Ishikawa (cell line): ENCODE data around the gene PTPN5.

Source experiments
- CEBPB ChIP-seq: IDR thresholded peaks from 2 replicates; pipeline ENCODE4 v1.6.1; 2012
- CREB1 ChIP-seq: IDR thresholded peaks from 2 replicates; pipeline ENCODE4 v1.6.1; 2012; ENCODE audit warnings: low read depth
- EGR1 ChIP-seq: IDR thresholded peaks from 2 replicates; pipeline ENCODE4 v1.6.1; 2012
- EP300 ChIP-seq: IDR thresholded peaks from 2 replicates; pipeline ENCODE4 v1.6.1; 2012; ENCODE audit warnings: borderline replicate concordance
- MAX ChIP-seq: IDR thresholded peaks from 2 replicates; pipeline ENCODE4 v1.6.1; 2012
- NFIC ChIP-seq: IDR thresholded peaks from 2 replicates; pipeline ENCODE4 v1.6.1; 2012
- RAD21 ChIP-seq: IDR thresholded peaks from 2 replicates; pipeline ENCODE4 v1.6.1; 2012; ENCODE audit warnings: low read depth
- REST ChIP-seq: IDR thresholded peaks from 2 replicates; pipeline ENCODE4 v1.6.1; 2012; ENCODE audit warnings: low read depth, mild to moderate bottlenecking
- TAF1 ChIP-seq: IDR thresholded peaks from 2 replicates; pipeline ENCODE4 v1.6.1; 2012; ENCODE audit warnings: low read depth, mild to moderate bottlenecking
- TCF12 ChIP-seq: IDR thresholded peaks from 2 replicates; pipeline ENCODE4 v1.6.1; 2012; ENCODE audit warnings: low read depth
- TEAD4 ChIP-seq: IDR thresholded peaks from 2 replicates; pipeline ENCODE4 v1.6.1; 2012
- USF1 ChIP-seq: IDR thresholded peaks from 2 replicates; pipeline ENCODE4 v1.6.1; 2012
- YY1 ChIP-seq: IDR thresholded peaks from 2 replicates; pipeline ENCODE4 v1.6.1; 2012; ENCODE audit warnings: low read depth
- ZBTB7A ChIP-seq: IDR thresholded peaks from 2 replicates; pipeline ENCODE4 v1.6.1; 2012; ENCODE audit warnings: low read depth

- TF ChIP-seq RAD21 = no peak
- TF ChIP-seq EGR1 = no peak
- no peak for TF ChIP-seq CREB1
- TF ChIP-seq TAF1 = no peak
- TF ChIP-seq REST = no peak
- no peak for TF ChIP-seq MAX
- TF ChIP-seq YY1 = no peak
- TF ChIP-seq TEAD4 = no peak
- no peak for TF ChIP-seq USF1
- TF ChIP-seq CEBPB = no peak
- TF ChIP-seq EP300 = no peak
- no peak for TF ChIP-seq ZBTB7A
- TF ChIP-seq TCF12 = no peak
- TF ChIP-seq NFIC = no peak
These were observed 54.9 kb downstream of the PTPN5 start for GRCh38 chr11:18736590-18737148.
